ENCODE data around the gene NFKB2.

- TF ChIP-seq CTCF (IDR thresholded peaks at IDR 0.05) (no peak), ZFX (IDR thresholded peaks at IDR 0.05; ENCODE audit: borderline replicate concordance) (no peak)
Measured at GRCh38 chr10:102368077-102368476, 27.4 kb upstream of the NFKB2 start.

Data from 22Rv1 (cell line).